Stimulated activated CD4-positive, alpha-beta T cell treated with anti-CD3 and anti-CD28 coated beads, Interleukin-2, amount 100 ng/mL, for 24 hours (primary cell): ENCODE data around the gene VSIG1.

Source experiments
- DNase-seq, 2 donors: peaks; one replicate each; pipeline ENCODE4 v3.0.0-alpha.2; 2020

VSIG1 gene

GRCh38 chrX:108068121-108068520, 23.3 kb downstream of the VSIG1 start:
- DNase-seq, result no peak

GRCh38 chrX:108070891-108071290, 26.0 kb downstream of the VSIG1 start:
- no peak for DNase-seq

GRCh38 chrX:108071578-108071977, 26.7 kb downstream of the VSIG1 start:
- no peak for DNase-seq

- no peak for DNase-seq
Observed at GRCh38 chrX:108072746-108073145, 27.9 kb downstream of the VSIG1 start.

GRCh38 chrX:108081110-108081509, 36.2 kb downstream of the VSIG1 start:
- DNase-seq, result no peak

- no peak for DNase-seq
Observed at GRCh38 chrX:108087792-108088191, 42.9 kb downstream of the VSIG1 start.

- no peak for DNase-seq
Observed at GRCh38 chrX:108088511-108088910, 43.6 kb downstream of the VSIG1 start.

GRCh38 chrX:108090491-108091263, 45.8 kb downstream of the VSIG1 start:
- peak in 1 of 2 donors; percentile 17 for DNase-seq

GRCh38 chrX:108091264-108091877, 46.5 kb downstream of the VSIG1 start, which contains the start of the genes ATG4A and PSMD10:
Gene ATG4A (plus strand): TSS chrX:108091778. CDS start chrX:108091827, 49 bp downstream.
Gene PSMD10 (minus strand): TSS chrX:108091542. CDS start chrX:108091520, 22 bp downstream.
- peak; percentile 84 to 86 for DNase-seq

- no peak for DNase-seq
Observed at GRCh38 chrX:108091878-108092291, 47.0 kb downstream of the VSIG1 start.

GRCh38 chrX:108097380-108097779, 52.5 kb downstream of the VSIG1 start:
- DNase-seq, result no peak

- DNase-seq, result no peak
Observed at GRCh38 chrX:108105473-108105872, 60.6 kb downstream of the VSIG1 start.

- no peak for DNase-seq
Observed at GRCh38 chrX:108114541-108114940, 69.7 kb downstream of the VSIG1 start.

GRCh38 chrX:108117988-108118387, 73.1 kb downstream of the VSIG1 start:
- DNase-seq, result no peak

GRCh38 chrX:108121291-108121690, 76.4 kb downstream of the VSIG1 start:
- no peak for DNase-seq

GRCh38 chrX:108122748-108123147, 77.9 kb downstream of the VSIG1 start:
- DNase-seq, result no peak

- DNase-seq, result no peak
Observed at GRCh38 chrX:108123591-108124366, 78.9 kb downstream of the VSIG1 start.

- DNase-seq, result no peak
Observed at GRCh38 chrX:108126661-108127060, 81.8 kb downstream of the VSIG1 start.

- DNase-seq, result no peak
Observed at GRCh38 chrX:108127152-108127551, 82.3 kb downstream of the VSIG1 start.
